OCI-LY3 (cell line): ENCODE data around the gene GRIN2A.

Experiments
- H2AFZ ChIP-seq: fragments of 200-600, 300-600 bp; shearing (Covaris generic); 2 replicates; pipeline ENCODE4 v1.6.0; 2014; ENCODE audit warnings: antibody characterized with exemption, low read depth, low read length
- H3K27ac ChIP-seq: fragments of 200-600, 300-600 bp; sonication (generic); 2 replicates; pipeline ENCODE4 v1.5.1; 2014; ENCODE audit warnings: mild to moderate bottlenecking, low read length, moderate library complexity, mixed read lengths
- H3K27me3 ChIP-seq: fragments of 200-600, 300-600 bp; sonication (generic); 2 replicates; pipeline ENCODE4 v1.6.1; 2014; ENCODE audit warnings: low read depth, low read length, mixed read lengths
- H3K36me3 ChIP-seq: fragments of 200-600, 300-600 bp; sonication (generic); replicated peaks from 2 replicates; pipeline ENCODE3; 2014; ENCODE audit warnings: low read depth, low read length, mixed read lengths
- H3K4me1 ChIP-seq: fragments of 300-600, 200-600 bp; sonication (generic); 2 replicates; pipeline ENCODE4 v1.6.1; 2014; ENCODE audit warnings: low read length, mixed read lengths
- H3K4me2 ChIP-seq: fragments of 200-600, 300-600 bp; sonication (generic); 2 replicates; pipeline ENCODE4 v1.6.1; 2014; ENCODE audit warnings: low read length, mixed read lengths
- H3K4me3 ChIP-seq: fragments of 300-600, 200-600 bp; sonication (generic); 2 replicates; pipeline ENCODE4 v1.5.1; 2014; ENCODE audit warnings: antibody characterized with exemption, mild to moderate bottlenecking, low read length, moderate library complexity
- H3K79me2 ChIP-seq: fragments of 300-600, 200-600 bp; shearing (Covaris generic); 2 replicates; pipeline ENCODE4 v1.6.1; 2014; ENCODE audit warnings: mild to moderate bottlenecking, low read length, mixed read lengths
- H3K9ac ChIP-seq: fragments of 300-600, 200-600 bp; shearing (Covaris generic); 2 replicates; pipeline ENCODE4 v1.6.0; 2014; ENCODE audit warnings: mild to moderate bottlenecking, low read length, moderate library complexity
- H3K9me3 ChIP-seq: fragments of 200-600, 300-600 bp; shearing (Covaris generic); 2 replicates; pipeline ENCODE4 v1.6.1; 2014; ENCODE audit warnings: low read length, mixed read lengths; ENCODE audit not compliant: insufficient read depth
- H4K20me1 ChIP-seq: fragments of 200-600, 300-600 bp; sonication (generic); 2 replicates; pipeline ENCODE4 v1.6.1; 2016; ENCODE audit warnings: low read length, mixed read lengths; ENCODE audit not compliant: insufficient read depth
- CTCF ChIP-seq: fragments of 200-600, 300-600 bp; sonication (generic); IDR thresholded peaks from 2 replicates; pipeline ENCODE4 v1.5.1; 2014; ENCODE audit warnings: antibody characterized with exemption, low read length, low read depth
- EZH2phosphoT487 ChIP-seq: fragments of 200-600 bp; shearing (Covaris generic); IDR thresholded peaks from 2 replicates; pipeline ENCODE4 v1.6.1; 2018; ENCODE audit warnings: antibody characterized with exemption, mixed run types, low read depth

The GRIN2A gene

DNA sequence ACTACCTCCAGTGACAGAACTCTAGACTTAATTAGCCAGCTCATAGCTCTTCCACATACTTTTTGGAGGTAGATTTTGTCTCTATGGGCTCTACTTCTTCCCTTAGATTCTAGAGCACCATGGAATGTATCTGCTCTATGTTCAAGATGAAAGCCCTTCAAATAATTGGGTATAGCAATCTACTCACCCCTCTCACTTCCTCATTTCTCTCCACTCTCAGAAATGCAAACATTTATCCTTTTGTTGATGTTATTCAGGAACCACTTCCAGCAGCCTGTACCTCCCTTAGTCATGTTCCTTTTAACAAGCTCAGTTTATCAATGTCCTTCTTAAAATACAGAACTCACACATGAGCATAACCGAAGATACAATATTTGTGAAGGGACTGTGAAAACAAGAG, 78.5 kb downstream of the GRIN2A start:
- Histone ChIP-seq H2AFZ (no peak overlapping the region), H3K9me3 (no peaks in the 10 kb centered on the region), H3K4me1 (peaks cover 4% of the 10 kb centered on the region; the same call in 1 of the 2 replicates), H4K20me1 (no peaks in the 10 kb centered on the region), H3K27me3 (no peaks in the 10 kb centered on the region), H3K36me3 (no peaks in the 10 kb centered on the region), H3K27ac (no peak overlapping the region), H3K9ac (no peak overlapping the region), H3K79me2 (no peaks in the 10 kb centered on the region), H3K4me2 (no peak overlapping the region), H3K4me3 (no peak overlapping the region)
- TF ChIP-seq CTCF (no peak), EZH2phosphoT487 (no peak)

- H2AFZ ChIP-seq, result no peak overlapping the region
- no peak overlapping the region for H3K4me2 ChIP-seq
- no peaks in the 10 kb centered on the region for H4K20me1 ChIP-seq
- no peak overlapping the region for H3K9ac ChIP-seq
- no peaks in the 10 kb centered on the region for H3K9me3 ChIP-seq
- no peak overlapping the region for H3K27ac ChIP-seq
- H3K4me3 ChIP-seq, result no peak overlapping the region
- peaks cover 4% of the 10 kb centered on the region; the same call in 1 of the 2 replicates for H3K4me1 ChIP-seq
- no peaks in the 10 kb centered on the region for H3K36me3 ChIP-seq
- no peaks in the 10 kb centered on the region for H3K79me2 ChIP-seq
- TF ChIP-seq EZH2phosphoT487 (no peak), CTCF (no peak)
- no peaks in the 10 kb centered on the region; the same call in 1 of the 2 replicates for H3K27me3 ChIP-seq
Observed at GRCh38 chr16:10103118-10103517, 79.1 kb downstream of the GRIN2A start.

GRCh38 chr16:10100829-10101228, 81.4 kb downstream of the GRIN2A start:
- Histone ChIP-seq H3K4me1 (peaks cover 4% of the 10 kb centered on the region; the same call in 1 of the 2 replicates), H3K27me3 (no peaks in the 10 kb centered on the region; the same call in 1 of the 2 replicates), H2AFZ (no peak overlapping the region), H4K20me1 (no peaks in the 10 kb centered on the region), H3K4me2 (no peak overlapping the region), H3K27ac (no peak overlapping the region), H3K79me2 (no peaks in the 10 kb centered on the region), H3K4me3 (no peak overlapping the region), H3K9ac (no peak overlapping the region), H3K9me3 (no peaks in the 10 kb centered on the region), H3K36me3 (no peaks in the 10 kb centered on the region)
- TF ChIP-seq CTCF (no peak), EZH2phosphoT487 (no peak)

- TF ChIP-seq CTCF (no peak), EZH2phosphoT487 (no peak)
- Histone ChIP-seq H3K36me3 (no peaks in the 10 kb centered on the region), H3K9ac (no peak overlapping the region)
Observed at GRCh38 chr16:10098991-10099390, 83.2 kb downstream of the GRIN2A start.

More at GRCh38 chr16:10098991-10099390, 83.2 kb downstream of the GRIN2A start:
- Histone ChIP-seq H3K4me2 (no peak overlapping the region), H3K27me3 (no peaks in the 10 kb centered on the region; the same call in 1 of the 2 replicates), H3K9me3 (no peaks in the 10 kb centered on the region), H2AFZ (no peak overlapping the region), H3K4me1 (peaks cover 4% of the 10 kb centered on the region; the same call in 1 of the 2 replicates), H3K79me2 (no peaks in the 10 kb centered on the region), H3K4me3 (no peak overlapping the region), H3K27ac (no peak overlapping the region), H4K20me1 (no peaks in the 10 kb centered on the region)
